Stimulated activated naive CD8-positive, alpha-beta T cell treated with anti-CD3 and anti-CD28 coated beads, Interleukin-15, Interleukin-2, amounts not matched to agents 100 U/mL and 50 U/mL, for 24 hours (primary cell): ENCODE data around the gene MUC20.
"Not testable (repeated sequence)": the region's sequence is repeated elsewhere in the genome, so short reads cannot be mapped to it uniquely, and the experiment has no call there.

ENCODE experiments used
- ATAC-seq: fragments of 150-1000 bp; cut with Tn5 transposase; one replicate; pipeline ENCODE4 v1.10.0; 2021
- DNase-seq: peaks from one replicate; pipeline ENCODE4 v3.0.0; 2021

MUC20 gene

DNA sequence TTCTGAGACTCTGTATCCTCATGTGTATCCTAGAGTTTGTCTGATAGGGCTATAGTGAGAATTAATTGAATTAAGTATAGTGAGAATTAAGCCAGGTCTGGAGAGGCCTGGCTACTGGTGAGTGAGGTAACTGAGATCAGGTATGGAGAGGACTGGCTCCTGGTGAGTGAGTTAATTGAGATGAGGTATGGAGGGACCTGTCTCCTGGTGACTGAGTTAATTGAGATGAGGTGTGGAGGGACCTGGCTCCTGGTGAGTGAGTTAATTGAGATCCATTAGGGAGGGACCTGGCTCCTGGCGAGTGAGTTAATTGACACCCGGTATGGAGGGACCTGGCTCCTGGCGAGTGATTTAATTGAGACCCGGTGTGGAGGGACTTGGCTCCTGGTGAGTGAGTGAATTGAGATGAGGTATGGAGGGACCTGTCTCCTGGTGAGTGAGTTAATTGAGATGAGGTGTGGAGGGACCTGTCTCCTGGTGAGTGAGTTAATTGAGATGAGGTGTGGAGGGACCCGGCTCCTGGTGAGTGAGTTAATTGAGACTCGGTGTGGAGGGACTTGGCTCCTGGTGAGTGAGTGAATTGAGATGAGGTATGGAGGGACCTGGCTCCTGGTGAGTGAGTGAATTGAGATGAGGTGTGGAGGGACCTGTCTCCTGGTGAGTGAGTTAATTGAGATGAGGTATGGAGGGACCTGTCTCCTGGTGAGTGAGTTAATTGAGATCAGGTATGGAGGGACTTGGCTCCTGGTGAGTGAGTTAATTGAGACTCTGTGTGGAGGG is 10.5 kb upstream of the MUC20 start:
- not testable (repeated sequence) for DNase-seq, ATAC-seq

- ATAC-seq: peak; percentile 17
Observed at GRCh38 chr3:195711091-195711812, 9.5 kb upstream of the MUC20 start.

GRCh38 chr3:195711813-195712534 is 8.8 kb upstream of the MUC20 start:
- no peak for DNase-seq
- ATAC-seq: peak; percentile 6

More at GRCh38 chr3:195711091-195711812, 9.5 kb upstream of the MUC20 start:
- not testable (repeated sequence) for DNase-seq

DNA sequence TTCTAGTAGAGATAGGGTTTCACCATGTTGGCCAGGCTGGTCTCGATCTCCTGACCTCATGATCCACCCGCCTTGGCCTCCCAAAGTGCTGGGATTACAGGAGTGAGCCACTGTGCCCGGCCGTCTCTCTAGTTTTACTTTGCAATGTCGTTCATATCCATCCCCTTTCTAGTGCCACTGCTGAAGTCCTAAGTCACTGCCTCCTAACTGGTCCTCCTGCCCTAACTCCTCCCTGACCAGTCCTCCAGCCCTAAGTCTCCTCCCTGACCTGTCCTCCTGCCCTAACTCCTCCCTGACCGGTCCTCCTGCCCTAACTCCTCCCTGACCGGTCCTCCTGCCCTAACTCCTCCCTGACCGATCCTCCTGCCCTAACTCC is 8.3 kb upstream of the MUC20 start:
- not testable (repeated sequence) for ATAC-seq

GRCh38 chr3:195713150-195713549 is 7.6 kb upstream of the MUC20 start:
- ATAC-seq: not testable (repeated sequence)

More for the DNA sequence above, 8.3 kb upstream of the MUC20 start:
- not testable (repeated sequence) for DNase-seq

GRCh38 chr3:195714380-195715011 is 6.3 kb upstream of the MUC20 start:
- DNase-seq (no peak), ATAC-seq (no peak)

More at GRCh38 chr3:195713150-195713549, 7.6 kb upstream of the MUC20 start:
- not testable (repeated sequence) for DNase-seq

- ATAC-seq (no peak), DNase-seq (no peak)
Observed at GRCh38 chr3:195715134-195715533, 5.6 kb upstream of the MUC20 start.

GRCh38 chr3:195715583-195716266 is 5.1 kb upstream of the MUC20 start:
- DNase-seq (peak; percentile 34), ATAC-seq (peak; percentile 70)

GRCh38 chr3:195717416-195717815 is 3.4 kb upstream of the MUC20 start:
- DNase-seq: no peak
- ATAC-seq: no peak

DNA sequence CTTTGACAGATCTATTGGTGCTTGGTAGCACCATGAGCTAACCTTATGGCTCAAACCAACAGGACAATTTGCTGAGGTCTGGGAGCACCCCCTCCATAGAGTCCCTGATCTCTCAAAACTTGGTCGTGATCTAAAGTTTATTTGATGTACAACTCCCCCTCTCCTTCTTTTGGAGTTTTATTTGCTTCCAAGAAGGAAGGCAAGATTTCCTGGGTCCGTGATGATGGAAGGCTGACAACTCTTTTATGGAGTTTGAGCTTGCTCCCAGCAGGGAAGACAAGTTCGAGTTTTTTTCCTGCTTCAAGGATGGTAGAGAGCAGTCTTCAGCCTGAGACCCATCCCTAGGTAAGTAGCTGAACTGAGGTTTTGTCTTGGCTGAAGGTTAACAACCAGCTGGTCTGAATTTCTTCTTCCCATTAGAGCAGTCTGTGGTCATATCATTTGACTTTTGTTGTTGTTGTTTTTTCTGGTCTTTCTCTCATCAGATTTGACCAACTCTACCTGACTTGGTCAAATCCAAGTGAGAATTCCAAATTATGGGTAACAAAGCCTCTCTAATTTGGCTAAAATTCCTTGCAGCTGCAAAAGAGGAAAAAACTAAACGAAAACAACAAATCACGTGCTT is 2.8 kb upstream of the MUC20 start:
- DNase-seq (no peak), ATAC-seq (no peak)

GRCh38 chr3:195718477-195718984 is 2.2 kb upstream of the MUC20 start:
- DNase-seq (no peak), ATAC-seq (no peak)

- DNase-seq, ATAC-seq: not testable (repeated sequence)
Observed at GRCh38 chr3:195719514-195720254, 1.1 kb upstream of the MUC20 start.

- DNase-seq, ATAC-seq: not testable (repeated sequence)
Observed at GRCh38 chr3:195722139-195722995, 1.6 kb downstream of the MUC20 start.

DNA sequence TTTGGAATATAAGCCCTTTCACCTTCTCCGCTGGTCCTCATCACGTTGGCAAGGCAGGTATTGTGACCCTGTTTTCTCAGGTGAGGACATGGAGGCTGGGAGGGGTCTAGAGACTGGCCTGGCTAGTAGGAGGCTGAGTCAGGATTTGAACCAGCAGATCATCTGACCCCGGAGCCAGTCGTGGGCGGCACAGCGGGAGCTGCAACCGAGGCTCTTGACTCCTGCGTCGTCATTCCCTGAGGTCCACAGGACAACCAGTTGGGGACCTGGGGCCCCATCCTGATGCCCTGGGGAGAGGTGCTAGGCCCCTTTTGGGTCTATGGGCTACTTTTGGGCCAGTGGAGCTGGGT is 2.2 kb downstream of the MUC20 start:
- not testable (repeated sequence) for ATAC-seq, DNase-seq

GRCh38 chr3:195724363-195724762 is 3.6 kb downstream of the MUC20 start:
- not testable (repeated sequence) for DNase-seq
- ATAC-seq: peak; percentile 30

- DNase-seq, ATAC-seq: not testable (repeated sequence)
Observed at GRCh38 chr3:195725916-195726740, 5.3 kb downstream of the MUC20 start.

GRCh38 chr3:195727606-195728195 is 6.9 kb downstream of the MUC20 start:
- DNase-seq (no peak), ATAC-seq (no peak)

GRCh38 chr3:195728789-195729188 is 8.0 kb downstream of the MUC20 start:
- ATAC-seq, DNase-seq: not testable (repeated sequence)
